ENCODE results near the gene ADIRF. TPM values are rescaled to one million over a fixed set of nuclear protein-coding genes. Genes with fewer than 3 reads are reported as not detected.
"Not testable (repeated sequence)": the region's sequence is repeated elsewhere in the genome, so short reads cannot be mapped to it uniquely, and the experiment has no call there.

The ADIRF gene
- total RNA-seq, 1 donor from 2014 or later, result not detected

- no peak for DNase-seq (ENCODE audit: low spot score, unreplicated experiment)
- H3K27me3 Mint-ChIP-seq, result no peaks in the 10 kb centered on the region
- H3K4me3 Mint-ChIP-seq (ENCODE audit: low read depth), result no peak overlapping the region
- H3K9me3 Mint-ChIP-seq (ENCODE audit: low read depth), result no peaks in the 10 kb centered on the region
- no peak for TF ChIP-seq CTCF (IDR thresholded peaks at IDR 0.05; ENCODE audit: unreplicated experiment)
- H3K4me1 Mint-ChIP-seq (ENCODE audit: low read depth), result peaks cover 2% of the 10 kb centered on the region
- no peak overlapping the region for H3K27ac Mint-ChIP-seq
- no peaks in the 10 kb centered on the region for H3K36me3 Mint-ChIP-seq (ENCODE audit: insufficient read depth)
These were observed 11.7 kb downstream of the ADIRF start for GRCh38 chr10:86979977-86980448.

- not testable (repeated sequence) for H3K4me3 Mint-ChIP-seq (ENCODE audit: low read depth)
These were observed 12.7 kb downstream of the ADIRF start for GRCh38 chr10:86981020-86981419.

GRCh38 chr10:86981716-86982115 is 13.4 kb downstream of the ADIRF start:
- no peak overlapping the region for H3K4me3 Mint-ChIP-seq (ENCODE audit: low read depth)
- DNase-seq (ENCODE audit: low spot score, unreplicated experiment), result no peak
- H3K27ac Mint-ChIP-seq, result no peak overlapping the region
- H3K36me3 Mint-ChIP-seq (ENCODE audit: insufficient read depth), result no peaks in the 10 kb centered on the region
- H3K4me1 Mint-ChIP-seq (ENCODE audit: low read depth), result peaks cover 2% of the 10 kb centered on the region
- peaks cover 5% of the 10 kb centered on the region for H3K9me3 Mint-ChIP-seq (ENCODE audit: low read depth)
- TF ChIP-seq CTCF (IDR thresholded peaks at IDR 0.05; ENCODE audit: unreplicated experiment), result no peak
- H3K27me3 Mint-ChIP-seq, result no peaks in the 10 kb centered on the region

More at GRCh38 chr10:86981020-86981419, 12.7 kb downstream of the ADIRF start:
- not testable (repeated sequence) for H3K4me1 Mint-ChIP-seq (ENCODE audit: low read depth); DNase-seq (ENCODE audit: low spot score, unreplicated experiment); H3K36me3 Mint-ChIP-seq (ENCODE audit: insufficient read depth); H3K9me3 Mint-ChIP-seq (ENCODE audit: low read depth); H3K27ac Mint-ChIP-seq; H3K27me3 Mint-ChIP-seq

- not testable (repeated sequence) for H3K27ac Mint-ChIP-seq; DNase-seq (ENCODE audit: low spot score, unreplicated experiment); H3K27me3 Mint-ChIP-seq; H3K9me3 Mint-ChIP-seq (ENCODE audit: low read depth); H3K4me3 Mint-ChIP-seq (ENCODE audit: low read depth); H3K36me3 Mint-ChIP-seq (ENCODE audit: insufficient read depth); H3K4me1 Mint-ChIP-seq (ENCODE audit: low read depth)
These were observed 16.2 kb downstream of the ADIRF start for GRCh38 chr10:86984498-86984897.

- Mint-ChIP-seq H3K9me3 (ENCODE audit: low read depth) (peaks cover 5% of the 10 kb centered on the region), H3K36me3 (ENCODE audit: insufficient read depth) (no peaks in the 10 kb centered on the region), H3K27ac (no peak overlapping the region), H3K4me1 (ENCODE audit: low read depth) (no peaks in the 10 kb centered on the region), H3K4me3 (ENCODE audit: low read depth) (no peak overlapping the region), H3K27me3 (peaks cover 7% of the 10 kb centered on the region)
- no peak for TF ChIP-seq CTCF (IDR thresholded peaks at IDR 0.05; ENCODE audit: unreplicated experiment)
- no peak for DNase-seq (ENCODE audit: low spot score, unreplicated experiment)
These were observed 20.2 kb downstream of the ADIRF start for GRCh38 chr10:86988520-86988919.

- H3K27ac Mint-ChIP-seq; H3K4me1 Mint-ChIP-seq (ENCODE audit: low read depth); H3K36me3 Mint-ChIP-seq (ENCODE audit: insufficient read depth); DNase-seq (ENCODE audit: low spot score, unreplicated experiment); H3K9me3 Mint-ChIP-seq (ENCODE audit: low read depth); H3K4me3 Mint-ChIP-seq (ENCODE audit: low read depth); H3K27me3 Mint-ChIP-seq: not testable (repeated sequence)
These were observed 23.1 kb downstream of the ADIRF start for GRCh38 chr10:86991362-86991761.

GRCh38 chr10:86992456-86992855 is 24.2 kb downstream of the ADIRF start:
- H3K4me1 Mint-ChIP-seq (ENCODE audit: low read depth), result no peaks in the 10 kb centered on the region
- no peaks in the 10 kb centered on the region for H3K9me3 Mint-ChIP-seq (ENCODE audit: low read depth)
- no peak for TF ChIP-seq CTCF (IDR thresholded peaks at IDR 0.05; ENCODE audit: unreplicated experiment)
- no peaks in the 10 kb centered on the region for H3K36me3 Mint-ChIP-seq (ENCODE audit: insufficient read depth)
- DNase-seq (ENCODE audit: low spot score, unreplicated experiment), result no peak
- no peak overlapping the region for H3K27ac Mint-ChIP-seq
- H3K4me3 Mint-ChIP-seq (ENCODE audit: low read depth), result no peak overlapping the region
- H3K27me3 Mint-ChIP-seq, result peaks cover 7% of the 10 kb centered on the region
